Astrocyte of the cerebellum (primary cell): Measurements from ENCODE around the gene RAC2.

ENCODE experiments used
- DNase-seq: peaks from one replicate; pipeline ENCODE4 v3.0.0-alpha.2; 2011; ENCODE audit warnings: low read depth
- H3K4me3 ChIP-seq: 2 replicates; pipeline ENCODE4 v1.5.1; 2011; ENCODE audit warnings: mild to moderate bottlenecking, low read depth, low read length, moderate library complexity
- CTCF ChIP-seq: IDR thresholded peaks from 2 replicates; pipeline ENCODE4 v1.5.1; 2012; ENCODE audit warnings: low read length, low read depth, moderate library complexity, mild to moderate bottlenecking; ENCODE audit errors: missing control alignments
- in situ Hi-C: cut with HindIII; loops from 2 replicates; pipeline ENCODE4 v1.10.0; 2017; ENCODE audit warnings: low sequenced_read_pairs

Gene RAC2

GRCh38 chr22:37183432-37184379, 60.4 kb downstream of the RAC2 start:
- in situ Hi-C loops, result no loop called here
- TF ChIP-seq CTCF, result no peak
- no peak for DNase-seq
- H3K4me3 ChIP-seq, result no peak overlapping the region

GRCh38 chr22:37182949-37183245, 61.2 kb downstream of the RAC2 start:
- no peak overlapping the region for H3K4me3 ChIP-seq
- DNase-seq, result no peak
- TF ChIP-seq CTCF, result no peak
- in situ Hi-C loops, result no loop called here

- TF ChIP-seq CTCF, result no peak
- no peak for DNase-seq
- H3K4me3 ChIP-seq, result no peak overlapping the region
- in situ Hi-C loops, result no loop called here
These were observed 61.7 kb downstream of the RAC2 start for GRCh38 chr22:37182101-37182948.

- DNase-seq, result no peak
- in situ Hi-C loops, result no loop called here
- TF ChIP-seq CTCF, result no peak
- H3K4me3 ChIP-seq, result no peak overlapping the region
These were observed 62.4 kb downstream of the RAC2 start for GRCh38 chr22:37181681-37182080.

GRCh38 chr22:37180531-37181231, 63.4 kb downstream of the RAC2 start:
- in situ Hi-C loops, result no loop called here
- DNase-seq, result no peak
- TF ChIP-seq CTCF, result no peak

More at GRCh38 chr22:37180531-37181231, 63.4 kb downstream of the RAC2 start:
- no peak overlapping the region for H3K4me3 ChIP-seq
